HG03045 (cell line): ENCODE measurements around the gene TRIM7.
"Not testable (repeated sequence)": the region's sequence is repeated elsewhere in the genome, so short reads cannot be mapped to it uniquely, and the experiment has no call there.

ENCODE experiments used
- ATAC-seq: cut with Tn5 transposase; IDR thresholded peaks from one replicate; pipeline ENCODE4 v1.9.1; 2021; ENCODE audit warnings: mild to moderate bottlenecking, moderate library complexity; ENCODE audit not compliant: unreplicated experiment

TRIM7 gene

GRCh38 chr5:181194489-181195248, 10.3 kb downstream of the TRIM7 start:
- ATAC-seq = no peak

DNA sequence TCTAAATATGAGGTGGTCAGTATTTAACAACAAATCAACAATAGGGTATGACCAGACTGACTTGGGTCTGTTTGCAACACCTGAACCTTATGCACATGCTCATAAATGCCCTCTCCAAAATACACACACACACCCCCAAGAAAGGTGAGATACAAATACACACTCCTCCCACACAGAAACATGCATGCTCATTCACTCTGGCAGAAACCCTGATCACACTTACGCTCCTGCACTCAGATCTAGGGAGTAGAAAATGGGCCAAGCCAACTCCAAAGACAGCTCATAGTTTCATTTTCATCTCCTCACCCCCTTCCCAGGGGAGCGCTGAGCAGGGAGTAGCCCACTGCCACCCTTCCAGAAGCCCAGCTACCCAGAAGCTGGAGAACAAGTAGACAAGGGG, 11.3 kb downstream of the TRIM7 start:
- ATAC-seq = no peak

GRCh38 chr5:181192337-181193046, 12.5 kb downstream of the TRIM7 start:
- no peak for ATAC-seq

DNA sequence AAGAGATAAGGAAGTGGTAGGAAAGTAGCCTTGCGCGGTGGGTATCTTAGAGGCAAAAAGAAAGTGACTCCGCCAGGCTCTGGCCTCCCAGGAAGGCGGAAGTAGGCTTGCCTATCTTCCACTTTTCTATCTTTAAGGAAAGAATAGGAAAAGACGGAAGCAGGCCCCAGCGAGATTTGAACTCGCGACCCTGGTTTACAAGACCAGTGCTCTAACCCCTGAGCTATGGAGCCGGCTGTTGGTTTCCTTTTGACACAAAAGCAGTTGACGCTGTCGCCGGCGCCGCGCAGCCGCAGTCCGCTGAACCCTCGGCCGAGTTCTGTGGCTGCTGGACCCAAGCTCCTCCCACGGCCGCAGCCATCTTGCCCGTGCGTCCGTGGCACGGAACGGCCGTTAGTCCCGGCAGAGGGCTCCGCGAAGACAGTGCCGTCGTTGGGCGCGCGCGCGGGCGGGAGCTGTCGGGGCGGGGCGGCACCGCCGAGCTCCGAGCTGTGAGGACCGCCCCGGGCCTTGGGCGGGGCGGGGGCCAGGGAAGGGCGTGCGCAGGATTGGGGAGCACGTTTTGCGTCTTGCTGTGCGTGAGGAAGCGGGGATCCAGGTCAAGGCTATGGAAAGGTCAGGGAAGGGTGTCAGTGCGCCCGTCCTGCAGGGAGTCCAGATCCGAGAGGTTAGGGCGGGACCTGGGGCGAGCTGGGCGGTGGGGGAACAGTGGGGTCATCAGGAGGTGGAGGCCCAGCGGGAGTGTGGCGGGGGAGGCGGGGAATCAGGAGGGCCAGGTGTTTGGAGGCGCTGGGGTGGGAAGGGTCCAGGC, 13.3 kb downstream of the TRIM7 start:
- ATAC-seq = peak; percentile 59

DNA sequence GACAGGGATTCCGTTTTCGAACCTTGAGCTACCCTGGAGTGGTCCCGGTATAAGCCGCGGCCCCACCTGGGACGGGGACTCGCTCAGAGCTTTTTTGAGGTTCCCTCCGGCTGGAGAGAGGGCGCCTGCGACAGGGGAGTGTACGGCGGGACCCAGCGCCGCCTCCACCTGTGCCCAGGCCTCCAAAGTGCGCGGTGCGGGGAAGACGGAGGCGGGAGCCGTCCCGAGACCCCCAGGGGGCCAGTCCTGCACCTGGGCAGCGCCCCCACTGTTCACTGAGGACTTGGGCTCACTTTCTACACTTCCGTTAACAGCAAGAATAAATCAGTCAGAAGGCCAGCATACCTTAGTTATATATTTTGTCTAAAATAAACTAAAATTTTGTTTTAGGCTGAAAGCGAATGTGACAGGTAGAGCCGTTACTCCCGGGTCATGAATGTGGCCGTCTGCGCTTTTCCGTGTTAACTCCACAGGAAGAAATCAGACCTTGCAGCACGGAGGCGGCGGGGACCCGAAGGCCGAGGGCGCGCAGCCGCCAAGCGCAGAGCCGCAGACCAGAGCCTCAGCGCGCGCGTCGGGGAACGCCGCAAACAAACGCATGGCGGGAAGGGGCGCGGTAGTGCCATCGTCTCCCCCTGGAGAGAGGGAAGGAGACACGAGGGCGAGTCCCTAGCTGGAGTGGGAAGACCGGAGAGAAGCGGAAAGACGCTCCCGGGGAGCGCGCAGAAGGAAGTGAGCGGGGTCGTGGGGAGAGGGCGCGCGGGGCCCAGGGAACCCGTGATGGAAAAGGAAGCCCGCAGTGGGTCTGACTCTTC, 14.1 kb downstream of the TRIM7 start:
- peak; percentile 4 for ATAC-seq

- ATAC-seq = no peak
Observed at GRCh38 chr5:181189962-181190710, 14.9 kb downstream of the TRIM7 start.

GRCh38 chr5:181189363-181189961, 15.5 kb downstream of the TRIM7 start:
- ATAC-seq = no peak

DNA sequence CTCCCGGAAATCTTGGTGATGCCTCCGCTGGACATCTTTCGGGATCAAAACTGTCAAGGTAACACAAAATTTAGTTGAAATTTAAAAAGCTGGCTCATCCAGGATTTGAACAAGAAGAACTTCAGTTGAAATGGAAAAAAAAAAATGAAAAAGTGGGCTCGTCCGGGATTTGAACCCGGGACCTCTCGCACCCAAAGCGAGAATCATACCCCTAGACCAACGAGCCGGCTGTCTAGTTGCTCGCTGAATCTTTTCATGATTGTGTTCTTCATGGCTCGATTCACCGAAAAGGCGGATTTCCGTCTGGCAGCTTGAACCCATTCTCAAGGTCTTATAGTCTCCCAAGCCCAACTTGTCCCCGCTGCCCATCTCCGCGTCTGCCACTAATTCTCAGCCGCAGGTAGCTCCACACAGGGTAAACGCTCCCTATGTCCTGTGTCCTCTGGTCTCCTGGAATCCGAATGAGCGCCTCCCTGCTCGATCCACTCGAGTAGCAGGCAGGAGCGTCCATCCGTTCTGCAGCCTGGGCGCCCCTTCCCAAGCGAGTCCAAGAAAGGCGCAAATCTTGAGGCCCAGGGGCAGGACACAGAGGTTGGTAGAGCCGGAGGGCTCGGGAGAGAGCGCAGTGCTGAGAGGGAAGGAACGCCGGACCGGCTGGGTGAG, 16.2 kb downstream of the TRIM7 start:
- ATAC-seq = no peak

GRCh38 chr5:181187500-181188213, 17.3 kb downstream of the TRIM7 start:
- ATAC-seq = no peak

- ATAC-seq = no peak
Observed at GRCh38 chr5:181186986-181187499, 18.0 kb downstream of the TRIM7 start.

GRCh38 chr5:181186022-181186421, 19.0 kb downstream of the TRIM7 start:
- ATAC-seq = no peak

DNA sequence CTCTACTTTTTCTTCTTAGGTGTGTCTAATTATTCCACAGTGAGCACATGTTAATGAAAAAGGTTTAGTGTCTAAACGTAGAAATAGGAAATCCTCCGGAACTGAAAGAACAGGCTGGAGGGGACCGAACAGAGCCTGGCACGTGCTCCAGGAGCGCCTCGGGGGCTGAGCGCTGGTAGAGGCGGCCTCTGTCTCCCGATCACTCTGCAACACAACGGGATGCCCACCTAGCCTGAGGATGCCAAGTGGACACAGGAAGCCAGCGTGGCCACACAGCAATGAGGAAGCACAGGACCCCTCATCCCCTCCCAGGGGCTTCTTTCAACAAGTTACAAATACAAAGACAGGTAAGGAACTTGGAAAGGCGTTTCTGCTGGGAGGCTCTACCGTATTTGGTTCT, 19.4 kb downstream of the TRIM7 start:
- ATAC-seq = no peak

- ATAC-seq = no peak
Observed at GRCh38 chr5:181184845-181185216, 20.2 kb downstream of the TRIM7 start.

- ATAC-seq = no peak
Observed at GRCh38 chr5:181182651-181183050, 22.3 kb downstream of the TRIM7 start.

DNA sequence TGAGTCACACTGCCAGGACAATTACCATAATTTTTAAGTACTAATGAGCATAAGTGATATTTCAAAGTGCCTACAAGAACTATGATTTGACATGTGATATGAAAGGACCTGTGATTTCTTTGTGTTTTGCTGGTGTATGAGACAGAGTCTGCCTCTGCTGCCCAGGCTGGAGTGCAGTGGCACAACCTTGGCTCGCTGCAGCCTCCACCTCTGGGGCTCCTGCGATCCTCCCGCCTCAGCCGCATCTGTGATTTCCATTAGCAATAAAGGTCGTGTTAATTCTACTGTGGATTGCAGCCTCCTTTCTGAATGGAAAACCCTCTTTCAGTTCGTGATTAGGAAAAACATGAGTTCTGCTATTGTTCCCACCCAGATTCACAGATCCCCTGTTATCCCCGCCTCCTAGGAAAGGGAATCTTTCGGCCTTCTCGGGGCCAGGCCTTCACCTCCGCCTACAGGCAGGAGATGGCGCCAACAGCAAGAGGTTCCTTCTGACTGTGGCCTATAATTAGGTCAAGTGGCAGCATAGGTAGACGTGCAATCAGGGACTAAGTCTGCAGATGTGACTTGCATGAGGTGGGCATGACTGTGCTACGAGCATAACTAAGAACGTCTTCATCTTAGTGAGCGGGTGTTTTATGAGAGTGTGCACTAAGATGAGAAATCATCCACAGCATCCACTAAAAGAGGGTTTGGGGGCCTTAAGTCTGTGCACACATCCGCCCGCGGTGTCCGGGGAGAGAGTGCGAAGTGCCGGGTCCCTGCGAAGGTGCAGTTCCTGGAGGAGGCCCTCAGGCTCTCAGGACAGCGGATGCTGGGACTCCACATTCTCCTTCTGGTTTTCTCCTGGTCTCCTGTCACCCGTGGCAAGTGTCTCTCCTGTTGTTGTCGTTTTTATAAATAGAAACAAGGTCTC, 23.1 kb downstream of the TRIM7 start:
- ATAC-seq = peak; percentile 44

GRCh38 chr5:181177559-181177958, 27.4 kb downstream of the TRIM7 start:
- ATAC-seq = not testable (repeated sequence)

DNA sequence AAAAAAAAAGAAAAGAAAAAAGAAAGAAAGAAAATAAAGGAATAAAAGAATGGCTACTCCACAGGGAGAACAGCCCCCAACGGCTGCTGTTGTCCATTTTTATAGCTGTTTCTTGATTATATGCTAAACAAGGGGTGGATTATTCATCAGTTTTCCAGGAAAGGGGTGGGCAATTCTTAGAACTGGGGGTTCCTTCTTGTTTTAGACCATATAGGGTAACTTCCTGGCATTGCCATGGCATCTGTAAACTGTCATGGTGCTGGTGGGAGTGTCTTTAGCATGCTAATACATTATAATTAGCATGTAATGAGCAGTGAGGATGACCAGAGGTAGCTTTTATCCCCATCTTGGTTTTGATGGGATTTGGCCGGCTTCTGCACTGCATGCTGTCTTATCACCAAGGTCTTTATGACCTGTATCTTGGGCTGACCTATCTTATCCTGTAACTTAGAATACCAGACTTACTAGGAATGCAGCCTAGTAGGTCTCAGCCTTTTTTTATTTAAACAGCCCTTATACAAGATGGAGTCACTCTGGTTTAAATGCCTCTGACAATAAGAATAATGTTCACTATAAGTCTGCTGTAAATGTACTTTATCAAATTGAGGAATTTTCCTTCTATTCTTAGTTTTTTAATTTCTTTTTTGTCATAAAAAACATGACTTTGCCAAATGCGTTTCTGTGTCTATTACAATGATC, 28.6 kb downstream of the TRIM7 start:
- ATAC-seq = no peak
